ENCODE measurements around the gene ZNF444.

- peak; percentile 66; the same call in 1 of the 2 replicates for TF ChIP-seq SP1 (CRISPR knock-in tag; conservative IDR thresholded peaks at IDR 0.05)
- TF ChIP-seq TCF7 (CRISPR knock-in tag; IDR thresholded peaks at IDR 0.05; ENCODE audit: low read depth) = no peak
- no peak for TF ChIP-seq CTCF (IDR thresholded peaks at IDR 0.05)
- no peak for TF ChIP-seq FOXJ3 (CRISPR knock-in tag; IDR thresholded peaks at IDR 0.05; ENCODE audit: borderline replicate concordance)
- no peak for TF ChIP-seq ZNF263 (CRISPR knock-in tag; IDR thresholded peaks at IDR 0.05; ENCODE audit: low read depth)
- TF ChIP-seq, protein P1, sequence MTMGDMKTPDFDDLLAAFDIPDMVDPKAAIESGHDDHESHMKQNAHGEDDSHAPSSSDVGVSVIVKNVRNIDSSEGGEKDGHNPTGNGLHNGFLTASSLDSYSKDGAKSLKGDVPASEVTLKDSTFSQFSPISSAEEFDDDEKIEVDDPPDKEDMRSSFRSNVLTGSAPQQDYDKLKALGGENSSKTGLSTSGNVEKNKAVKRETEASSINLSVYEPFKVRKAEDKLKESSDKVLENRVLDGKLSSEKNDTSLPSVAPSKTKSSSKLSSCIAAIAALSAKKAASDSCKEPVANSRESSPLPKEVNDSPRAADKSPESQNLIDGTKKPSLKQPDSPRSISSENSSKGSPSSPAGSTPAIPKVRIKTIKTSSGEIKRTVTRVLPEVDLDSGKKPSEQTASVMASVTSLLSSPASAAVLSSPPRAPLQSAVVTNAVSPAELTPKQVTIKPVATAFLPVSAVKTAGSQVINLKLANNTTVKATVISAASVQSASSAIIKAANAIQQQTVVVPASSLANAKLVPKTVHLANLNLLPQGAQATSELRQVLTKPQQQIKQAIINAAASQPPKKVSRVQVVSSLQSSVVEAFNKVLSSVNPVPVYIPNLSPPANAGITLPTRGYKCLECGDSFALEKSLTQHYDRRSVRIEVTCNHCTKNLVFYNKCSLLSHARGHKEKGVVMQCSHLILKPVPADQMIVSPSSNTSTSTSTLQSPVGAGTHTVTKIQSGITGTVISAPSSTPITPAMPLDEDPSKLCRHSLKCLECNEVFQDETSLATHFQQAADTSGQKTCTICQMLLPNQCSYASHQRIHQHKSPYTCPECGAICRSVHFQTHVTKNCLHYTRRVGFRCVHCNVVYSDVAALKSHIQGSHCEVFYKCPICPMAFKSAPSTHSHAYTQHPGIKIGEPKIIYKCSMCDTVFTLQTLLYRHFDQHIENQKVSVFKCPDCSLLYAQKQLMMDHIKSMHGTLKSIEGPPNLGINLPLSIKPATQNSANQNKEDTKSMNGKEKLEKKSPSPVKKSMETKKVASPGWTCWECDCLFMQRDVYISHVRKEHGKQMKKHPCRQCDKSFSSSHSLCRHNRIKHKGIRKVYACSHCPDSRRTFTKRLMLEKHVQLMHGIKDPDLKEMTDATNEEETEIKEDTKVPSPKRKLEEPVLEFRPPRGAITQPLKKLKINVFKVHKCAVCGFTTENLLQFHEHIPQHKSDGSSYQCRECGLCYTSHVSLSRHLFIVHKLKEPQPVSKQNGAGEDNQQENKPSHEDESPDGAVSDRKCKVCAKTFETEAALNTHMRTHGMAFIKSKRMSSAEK (CRISPR knock-in tag; IDR thresholded peaks at IDR 0.05; ENCODE audit: borderline replicate concordance) = no peak
- no peak for TF ChIP-seq ZNF317 (CRISPR knock-in tag; IDR thresholded peaks at IDR 0.05; ENCODE audit: borderline replicate concordance, low read depth)
- no peak for TF ChIP-seq STAT6 (CRISPR knock-in tag; conservative IDR thresholded peaks at IDR 0.05; ENCODE audit: low read depth)
- TF ChIP-seq, protein P2, sequence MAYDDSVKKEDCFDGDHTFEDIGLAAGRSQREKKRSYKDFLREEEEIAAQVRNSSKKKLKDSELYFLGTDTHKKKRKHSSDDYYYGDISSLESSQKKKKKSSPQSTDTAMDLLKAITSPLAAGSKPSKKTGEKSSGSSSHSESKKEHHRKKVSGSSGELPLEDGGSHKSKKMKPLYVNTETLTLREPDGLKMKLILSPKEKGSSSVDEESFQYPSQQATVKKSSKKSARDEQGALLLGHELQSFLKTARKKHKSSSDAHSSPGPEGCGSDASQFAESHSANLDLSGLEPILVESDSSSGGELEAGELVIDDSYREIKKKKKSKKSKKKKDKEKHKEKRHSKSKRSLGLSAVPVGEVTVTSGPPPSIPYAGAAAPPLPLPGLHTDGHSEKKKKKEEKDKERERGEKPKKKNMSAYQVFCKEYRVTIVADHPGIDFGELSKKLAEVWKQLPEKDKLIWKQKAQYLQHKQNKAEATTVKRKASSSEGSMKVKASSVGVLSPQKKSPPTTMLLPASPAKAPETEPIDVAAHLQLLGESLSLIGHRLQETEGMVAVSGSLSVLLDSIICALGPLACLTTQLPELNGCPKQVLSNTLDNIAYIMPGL (CRISPR knock-in tag; IDR thresholded peaks at IDR 0.05) = peak; percentile 51; the same call in 1 of the 2 replicates
- TF ChIP-seq SMAD3 (CRISPR knock-in tag; IDR thresholded peaks at IDR 0.05; ENCODE audit: borderline replicate concordance) = no peak
- TF ChIP-seq, protein P3, sequence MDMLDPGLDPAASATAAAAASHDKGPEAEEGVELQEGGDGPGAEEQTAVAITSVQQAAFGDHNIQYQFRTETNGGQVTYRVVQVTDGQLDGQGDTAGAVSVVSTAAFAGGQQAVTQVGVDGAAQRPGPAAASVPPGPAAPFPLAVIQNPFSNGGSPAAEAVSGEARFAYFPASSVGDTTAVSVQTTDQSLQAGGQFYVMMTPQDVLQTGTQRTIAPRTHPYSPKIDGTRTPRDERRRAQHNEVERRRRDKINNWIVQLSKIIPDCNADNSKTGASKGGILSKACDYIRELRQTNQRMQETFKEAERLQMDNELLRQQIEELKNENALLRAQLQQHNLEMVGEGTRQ (CRISPR knock-in tag; IDR thresholded peaks at IDR 0.05) = no peak
- no peak for TF ChIP-seq KAT7 (CRISPR knock-in tag; IDR thresholded peaks at IDR 0.05; ENCODE audit: borderline replicate concordance)
- TF ChIP-seq JUN (CRISPR knock-in tag; IDR thresholded peaks at IDR 0.05) = no peak
Measured at GRCh38 chr19:56121180-56122167, 19.6 kb upstream of the ZNF444 start, which contains the start of gene ZNF787.
